GM23338 (cell line): ENCODE results near the gene MPPED1. TPM values are rescaled to one million over a fixed set of nuclear protein-coding genes. Genes with fewer than 3 reads are reported as not detected.
A peak's percentile ranks its signal among the peaks of the same experiment; 100 is the strongest.

Experiments
- ATAC-seq: fragments of 200-7000 bp; cut with Tn5 transposase; 3 replicates; pipeline ENCODE4 v1.9.1; 2020
- DNase-seq: peaks from one replicate; pipeline ENCODE4 v3.0.0-alpha.2; 2015; ENCODE audit warnings: low spot score
- H2AFZ ChIP-seq: fragments of 200-600 bp; sonication (generic); 2 replicates; pipeline ENCODE4 v1.8.0; 2016; ENCODE audit warnings: antibody characterized with exemption, mild to moderate bottlenecking, moderate library complexity
- H3F3A ChIP-seq: fragments of 200-600 bp; sonication (generic); replicated peaks from 2 replicates; pipeline ENCODE4 v1.8.0; 2017; ENCODE audit warnings: antibody characterized with exemption, mixed run types, low read depth
- H3K27ac ChIP-seq: fragments of 200-600 bp; sonication (generic); 2 replicates; pipeline ENCODE4 v1.6.1; 2016; ENCODE audit warnings: low read depth
- H3K27me3 ChIP-seq: fragments of 200-600 bp; sonication (generic); 2 replicates; pipeline ENCODE4 v1.8.0; 2016; ENCODE audit warnings: mild to moderate bottlenecking, mixed run types, moderate library complexity; ENCODE audit not compliant: insufficient read depth
- H3K36me3 ChIP-seq: fragments of 200-600 bp; sonication (generic); 2 replicates; pipeline ENCODE4 v1.8.0; 2016; ENCODE audit warnings: mild to moderate bottlenecking; ENCODE audit not compliant: insufficient read depth
- H3K4me1 ChIP-seq: fragments of 200-600 bp; sonication (generic); 2 replicates; pipeline ENCODE4 v1.8.0; 2016; ENCODE audit warnings: mild to moderate bottlenecking, moderate library complexity; ENCODE audit not compliant: insufficient read depth
- H3K4me2 ChIP-seq: fragments of 200-600 bp; sonication (generic); 2 replicates; pipeline ENCODE4 v1.7.1; 2017; ENCODE audit warnings: mixed run types
- H3K4me3 ChIP-seq: fragments of 200-600 bp; sonication (generic); 2 replicates; pipeline ENCODE4 v1.6.1; 2016; ENCODE audit warnings: mixed run types
- H3K79me2 ChIP-seq: fragments of 200-600 bp; sonication (generic); replicated peaks from 2 replicates; pipeline ENCODE4 v1.8.0; 2017; ENCODE audit warnings: mild to moderate bottlenecking; ENCODE audit not compliant: insufficient read depth
- H3K9me2 ChIP-seq: fragments of 200-600 bp; sonication (generic); 2 replicates; pipeline ENCODE4 v1.8.0; 2017; ENCODE audit not compliant: insufficient read depth
- H4K20me1 ChIP-seq: fragments of 200-600 bp; sonication (generic); replicated peaks from 2 replicates; pipeline ENCODE4 v1.8.0; 2017; ENCODE audit warnings: mild to moderate bottlenecking; ENCODE audit not compliant: insufficient read depth
- H3K27ac Mint-ChIP-seq: 2 replicates; pipeline ENCODE4 v1.8.0; 2020; ENCODE audit warnings: inconsistent platforms, mild to moderate bottlenecking, moderate library complexity, mixed read lengths
- H3K27me3 Mint-ChIP-seq: 3 replicates; pipeline ENCODE4 v1.8.0; 2022; ENCODE audit warnings: low read depth, mild to moderate bottlenecking, moderate library complexity, mixed read lengths, inconsistent platforms; ENCODE audit not compliant: insufficient read depth, poor library complexity
- H3K36me3 Mint-ChIP-seq: 3 replicates; pipeline ENCODE4 v1.8.0; 2021; ENCODE audit warnings: low read depth, mild to moderate bottlenecking, inconsistent platforms, moderate library complexity, mixed read lengths
- H3K4me1 Mint-ChIP-seq: 3 replicates; pipeline ENCODE4 v1.8.0; 2020; ENCODE audit warnings: mild to moderate bottlenecking, inconsistent platforms, mixed read lengths
- H3K4me3 Mint-ChIP-seq: 3 replicates; pipeline ENCODE4 v1.8.0; 2021; ENCODE audit warnings: moderate library complexity, mild to moderate bottlenecking, inconsistent platforms, mixed read lengths
- H3K9me3 Mint-ChIP-seq: 3 replicates; pipeline ENCODE4 v1.8.0; 2020; ENCODE audit warnings: moderate library complexity, mild to moderate bottlenecking, inconsistent platforms, mixed read lengths
- CREB1 ChIP-seq: fragments of 250-450 bp; sonication (Bioruptor Pico); IDR thresholded peaks from 2 replicates; pipeline ENCODE4 v1.5.0; 2020; ENCODE audit warnings: low read depth, mild to moderate bottlenecking, moderate library complexity
- CTCF ChIP-seq, 2 experiments: fragments of 200-600 bp in 1 of 2; sonication (generic) in 1 of 2; conservative IDR thresholded peaks; 2 replicates each; pipeline versions ENCODE4 v1.5.1 to v1.6.1; 2016 to 2017; ENCODE audit warnings: antibody characterized with exemption in 2 of 2, low read depth in 2 of 2, mild to moderate bottlenecking in 2 of 2, moderate library complexity in 1 of 2
- ETS1 ChIP-seq: IDR thresholded peaks from 2 replicates; pipeline ENCODE4 v1.6.1; 2016; ENCODE audit warnings: antibody characterized with exemption
- EZH2 ChIP-seq: fragments of 200-600 bp; sonication (generic); IDR thresholded peaks from one replicate; pipeline ENCODE4 v1.8.0; 2017; ENCODE audit warnings: antibody characterized with exemption, mild to moderate bottlenecking, low read depth; ENCODE audit not compliant: unreplicated experiment
- EZH2phosphoT487 ChIP-seq: fragments of 200-600 bp; sonication (generic); IDR thresholded peaks from one replicate; pipeline ENCODE4 v1.8.1; 2018; ENCODE audit warnings: antibody characterized with exemption; ENCODE audit not compliant: unreplicated experiment
- JUNB ChIP-seq: IDR thresholded peaks from one replicate; pipeline ENCODE4 v1.6.1; 2016; ENCODE audit warnings: antibody characterized with exemption; ENCODE audit not compliant: unreplicated experiment
- NANOG ChIP-seq: IDR thresholded peaks from 2 replicates; pipeline ENCODE4 v1.6.1; 2016; ENCODE audit warnings: antibody characterized with exemption, borderline replicate concordance
- POLR2AphosphoS5 ChIP-seq: IDR thresholded peaks from 2 replicates; pipeline ENCODE4 v1.6.1; 2016; ENCODE audit warnings: antibody characterized with exemption, low read depth
- REST ChIP-seq: IDR thresholded peaks from one replicate; pipeline ENCODE4 v1.6.1; 2018; ENCODE audit warnings: antibody characterized with exemption; ENCODE audit not compliant: unreplicated experiment
- STAT1 ChIP-seq: IDR thresholded peaks from one replicate; pipeline ENCODE4 v1.6.1; 2016; ENCODE audit warnings: antibody characterized with exemption; ENCODE audit not compliant: unreplicated experiment
- ZNF114 ChIP-seq: fragments of 250-450 bp; sonication (Bioruptor Pico); IDR thresholded peaks from 2 replicates; pipeline ENCODE4 v1.5.0; 2020; ENCODE audit warnings: mild to moderate bottlenecking, moderate library complexity
- ZNF331 ChIP-seq: fragments of 250-450 bp; sonication (Bioruptor Pico); IDR thresholded peaks from 2 replicates; pipeline ENCODE4 v1.5.0; 2020; ENCODE audit warnings: low read depth, mild to moderate bottlenecking, moderate library complexity
- ZNF462 ChIP-seq: fragments of 250-450 bp; sonication (Bioruptor Pico); IDR thresholded peaks from 2 replicates; pipeline ENCODE4 v1.5.0; 2020; ENCODE audit warnings: mild to moderate bottlenecking, moderate library complexity
- polyA plus RNA-seq: library from polyadenylated mRNA; unstranded; fragments of >200 nt; fragmentation: Nextera tagmentation; extraction: Ambion mirVana; gene quantifications from 2 replicates; pipeline ENCODE4 v1.2.1, GENCODE V29; 2016
- total RNA-seq: library from RNA; depleted of rRNA; stranded (reverse); fragments of >200 nt; shearing (Covaris generic); gene quantifications from 2 replicates; pipeline ENCODE4 v1.2.3, GENCODE V29; 2014

The MPPED1 gene
- total and polyA plus RNA-seq, 2 experiments from 2014 or later: 0.56 TPM; not detected in 1

- H3K36me3 Mint-ChIP-seq: no peaks in the 10 kb centered on the region
- H3K27ac Mint-ChIP-seq: peak overlapping the region; percentile 68; the same call in 1 of the 2 replicates
- H3K27me3 Mint-ChIP-seq: peaks cover 14% of the 10 kb centered on the region
These were observed 11.2 kb downstream of the MPPED1 start for GRCh38 chr22:43423046-43423445.

More at GRCh38 chr22:43423046-43423445, 11.2 kb downstream of the MPPED1 start:
- H2AFZ ChIP-seq: no peak overlapping the region
- TF ChIP-seq EZH2 (no peak), NANOG (no peak), ETS1 (no peak), ZNF331 (no peak), ZNF462 (CRISPR knock-in tag) (no peak), POLR2AphosphoS5 (no peak), JUNB (no peak), EZH2phosphoT487 (no peak), CTCF (conservative IDR thresholded peaks at IDR 0.05; ENCODE audit: low read depth in 2 of 2) (no peak), ZNF114 (no peak), REST (no peak), STAT1 (no peak), CREB1 (CRISPR knock-in tag) (no peak)
- H3K27me3 ChIP-seq: no peaks in the 10 kb centered on the region
- no peaks in the 10 kb centered on the region for H3F3A ChIP-seq
- no peaks in the 10 kb centered on the region for H4K20me1 ChIP-seq
- H3K36me3 ChIP-seq: no peaks in the 10 kb centered on the region
- no peak overlapping the region for H3K4me3 ChIP-seq
- H3K4me3 Mint-ChIP-seq: no peak overlapping the region
- H3K9me2 ChIP-seq: no peaks in the 10 kb centered on the region
- H3K27ac ChIP-seq: no peak overlapping the region
- no peaks in the 10 kb centered on the region; the same call in 2 of the 3 replicates for H3K9me3 Mint-ChIP-seq
- no peak overlapping the region for H3K4me2 ChIP-seq
- DNase-seq (no peak), ATAC-seq (no peak)
- H3K4me1 ChIP-seq: no peaks in the 10 kb centered on the region
- H3K79me2 ChIP-seq: no peaks in the 10 kb centered on the region
- H3K4me1 Mint-ChIP-seq: peaks cover 28% of the 10 kb centered on the region
